HG03457 (cell line): ENCODE data around the gene TEX264.

Source experiments
- ATAC-seq: cut with Tn5 transposase; IDR thresholded peaks from one replicate; pipeline ENCODE4 v1.9.1; 2021; ENCODE audit warnings: moderate number of reproducible peaks; ENCODE audit not compliant: unreplicated experiment

TEX264 gene

DNA sequence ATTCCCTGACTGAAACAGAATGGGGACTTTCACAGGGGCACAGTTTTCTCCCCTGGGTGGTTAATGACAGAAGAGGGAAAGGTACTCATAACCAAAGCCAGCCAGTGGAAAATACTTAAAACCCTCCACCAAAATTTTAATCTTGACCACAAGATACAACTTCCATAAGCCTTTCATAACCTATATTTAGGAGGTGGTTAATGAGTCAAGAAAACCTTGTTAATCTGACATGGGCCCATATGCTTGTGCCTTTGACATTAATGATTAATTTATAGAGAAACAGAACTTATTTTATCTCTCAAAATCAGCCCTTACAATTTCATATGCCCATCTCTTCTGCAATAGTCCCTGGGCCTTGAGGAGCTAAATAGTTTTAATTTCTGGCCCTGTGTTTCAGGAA is 76.8 kb downstream of the TEX264 start:
- no peak for ATAC-seq

DNA sequence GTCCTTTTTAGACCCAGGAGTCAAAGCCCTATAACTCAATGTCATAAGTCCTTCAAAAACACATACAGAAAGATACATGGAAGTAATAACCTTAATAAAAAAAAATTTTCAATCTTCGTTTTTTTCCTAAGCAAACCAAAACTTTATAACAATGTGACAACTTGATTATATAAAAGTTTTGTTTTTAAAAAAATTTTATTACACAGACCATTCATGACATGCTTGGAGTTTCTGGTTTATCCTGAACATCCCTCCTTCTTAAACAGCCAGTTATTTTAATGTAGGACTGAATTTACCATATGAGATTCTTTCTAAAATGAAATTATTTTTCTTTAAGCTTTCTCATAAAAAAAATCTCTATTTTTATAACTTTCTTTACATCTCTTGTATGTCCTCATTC is 77.3 kb downstream of the TEX264 start:
- ATAC-seq: no peak

DNA sequence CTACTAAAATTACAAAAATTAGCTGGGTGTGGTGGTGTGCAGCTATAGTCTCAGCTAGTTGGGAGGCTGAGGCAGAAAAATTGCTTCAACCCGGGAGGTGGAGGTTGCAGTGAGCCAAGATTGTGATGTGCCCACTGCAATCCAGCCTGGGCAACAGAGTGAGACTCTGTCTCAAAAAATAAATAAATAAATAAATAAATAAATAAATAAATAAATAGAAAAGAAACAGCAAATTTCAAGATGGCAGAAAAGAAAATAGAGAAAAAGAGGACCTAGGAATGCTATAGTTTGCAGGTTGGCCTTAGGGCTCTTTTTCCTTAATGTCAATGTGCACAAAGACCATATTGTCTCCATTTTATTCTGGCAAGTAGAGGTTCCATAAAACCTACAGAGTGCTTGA is 79.8 kb downstream of the TEX264 start:
- ATAC-seq: no peak

DNA sequence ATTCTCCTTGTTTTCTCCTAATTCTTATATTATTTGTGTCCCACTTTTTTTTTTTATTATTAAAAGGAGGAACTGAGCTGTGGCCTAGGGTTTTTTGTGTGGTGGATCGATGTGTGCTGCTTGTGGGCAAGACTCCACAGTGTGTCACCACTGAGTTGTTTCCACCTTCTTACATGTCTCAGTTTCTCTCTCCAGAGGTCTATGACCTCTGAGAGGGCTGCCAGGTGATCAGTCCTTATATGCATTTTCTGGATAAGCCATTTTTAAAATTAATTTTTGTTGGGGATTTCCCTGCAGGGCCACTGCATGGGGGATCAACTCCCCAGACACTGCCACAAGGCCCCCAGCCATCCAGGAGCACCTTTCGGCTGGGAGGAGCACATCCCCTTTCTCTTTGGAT is 80.2 kb downstream of the TEX264 start:
- ATAC-seq: no peak
